Neural cell (in vitro differentiated cells): ENCODE results near the gene PHYHD1. TPM values are rescaled to one million over a fixed set of nuclear protein-coding genes. Genes with fewer than 3 reads are reported as not detected.

Experiments
- H2AFZ ChIP-seq: fragments of 200-600, 300-800 bp; sonication (generic), shearing (Covaris generic); 2 replicates; pipeline ENCODE4 v1.6.0; 2014; ENCODE audit warnings: low read depth, mild to moderate bottlenecking, antibody characterized with exemption, low read length, moderate library complexity
- H3F3A ChIP-seq: fragments of 200-600 bp; shearing (Covaris generic); 2 replicates; pipeline ENCODE4 v1.6.1; 2016; ENCODE audit warnings: mild to moderate bottlenecking, moderate library complexity, mixed read lengths, antibody characterized with exemption, low read length; ENCODE audit not compliant: insufficient read depth, poor library complexity, severe bottlenecking
- H3K27ac ChIP-seq: fragments of 200-600, 300-800 bp; sonication (generic), shearing (Covaris generic); 2 replicates; pipeline ENCODE4 v1.5.1; 2014; ENCODE audit warnings: mild to moderate bottlenecking, low read length, moderate library complexity
- H3K27me3 ChIP-seq: fragments of 300-800, 200-600 bp; sonication (generic), shearing (Covaris generic); 2 replicates; pipeline ENCODE4 v1.6.0; 2014; ENCODE audit warnings: mild to moderate bottlenecking, low read depth, low read length, moderate library complexity; ENCODE audit not compliant: insufficient read depth
- H3K36me3 ChIP-seq: fragments of 300-800, 200-600 bp; sonication (generic), shearing (Covaris generic); 2 replicates; pipeline ENCODE4 v1.5.1; 2014; ENCODE audit warnings: mild to moderate bottlenecking, antibody characterized with exemption, low read length, moderate library complexity; ENCODE audit not compliant: insufficient read depth
- H3K4me2 ChIP-seq: fragments of 300-800, 200-600 bp; sonication (generic), shearing (Covaris generic); 2 replicates; pipeline ENCODE4 v1.6.0; 2014; ENCODE audit warnings: mild to moderate bottlenecking, low read length
- H3K4me3 ChIP-seq: fragments of 300-800, 200-600 bp; sonication (generic), shearing (Covaris generic); 2 replicates; pipeline ENCODE4 v1.5.1; 2014; ENCODE audit warnings: mild to moderate bottlenecking, low read length, moderate library complexity
- H3K79me2 ChIP-seq: fragments of 200-600 bp; shearing (Covaris generic); replicated peaks from 2 replicates; pipeline ENCODE4 v1.6.0; 2014; ENCODE audit warnings: mild to moderate bottlenecking, low read length, moderate library complexity; ENCODE audit not compliant: insufficient read depth
- H3K9ac ChIP-seq: fragments of 300-800, 200-600 bp; sonication (generic), shearing (Covaris generic); 2 replicates; pipeline ENCODE4 v1.6.1; 2016; ENCODE audit warnings: mild to moderate bottlenecking, low read length, mixed read lengths
- H3K9me2 ChIP-seq: fragments of 200-600 bp; shearing (Covaris generic); 2 replicates; pipeline ENCODE4 v1.6.1; 2016; ENCODE audit warnings: mild to moderate bottlenecking, low read length, mixed read lengths; ENCODE audit not compliant: insufficient read depth
- H3K9me3 ChIP-seq: fragments of 200-600, 300-800 bp; sonication (generic), shearing (Covaris generic); 2 replicates; pipeline ENCODE4 v1.6.1; 2016; ENCODE audit warnings: mild to moderate bottlenecking, mixed run types, low read length, moderate library complexity, mixed read lengths
- H4K20me1 ChIP-seq: fragments of 200-600 bp; shearing (Covaris generic); 2 replicates; pipeline ENCODE4 v1.6.1; 2016; ENCODE audit warnings: mild to moderate bottlenecking, mixed run types; ENCODE audit not compliant: insufficient read depth
- EP300 ChIP-seq: fragments of 450-650 bp; conservative IDR thresholded peaks from 2 replicates; pipeline ENCODE4 v1.6.1; 2014; ENCODE audit warnings: antibody characterized with exemption, mild to moderate bottlenecking, moderate library complexity; ENCODE audit not compliant: poor library complexity, severe bottlenecking
- EZH2 ChIP-seq: fragments of 200-600, 300-800 bp; shearing (Covaris generic), sonication (generic); IDR thresholded peaks from 2 replicates; pipeline ENCODE4 v1.6.1; 2014; ENCODE audit warnings: antibody characterized with exemption, low read length, borderline replicate concordance, mild to moderate bottlenecking; ENCODE audit not compliant: insufficient read depth, poor library complexity, severe bottlenecking
- MXI1 ChIP-seq: fragments of 450-650 bp; conservative IDR thresholded peaks from 2 replicates; pipeline ENCODE4 v1.6.1; 2014; ENCODE audit warnings: antibody characterized with exemption, mild to moderate bottlenecking; ENCODE audit not compliant: poor library complexity, severe bottlenecking
- POLR2AphosphoS5 ChIP-seq: IDR thresholded peaks from 2 replicates; pipeline ENCODE4 v1.6.1; 2012
- RAD21 ChIP-seq: fragments of 450-650 bp; conservative IDR thresholded peaks from 2 replicates; pipeline ENCODE4 v1.6.1; 2014; ENCODE audit warnings: antibody characterized with exemption, mild to moderate bottlenecking, moderate library complexity
- SMC3 ChIP-seq: fragments of 450-650 bp; conservative IDR thresholded peaks from 2 replicates; pipeline ENCODE4 v1.6.1; 2014; ENCODE audit warnings: antibody characterized with exemption, mild to moderate bottlenecking, moderate library complexity; ENCODE audit not compliant: poor library complexity
- TAF1 ChIP-seq: IDR thresholded peaks from 2 replicates; pipeline ENCODE4 v1.6.1; 2012; ENCODE audit warnings: low read depth
- polyA plus RNA-seq: library from polyadenylated mRNA; depleted of rRNA; stranded (reverse); fragments of >200 nt; gene quantifications from 2 replicates; pipeline ENCODE4 v1.2.3, GENCODE V29; 2014
- TF ChIP-seq, protein P1 (sequence below): IDR thresholded peaks from 2 replicates; pipeline ENCODE4 v1.6.1; 2012; ENCODE audit warnings: borderline replicate concordance
- TF ChIP-seq, protein P2 (sequence below): fragments of 450-650 bp; IDR thresholded peaks from 2 replicates; pipeline ENCODE4 v1.5.1; 2014; ENCODE audit warnings: antibody characterized with exemption, mild to moderate bottlenecking, moderate library complexity; ENCODE audit not compliant: poor library complexity, severe bottlenecking

The PHYHD1 gene
- polyA plus RNA-seq, 1 donor from 2014 or later, result not detected

DNA sequence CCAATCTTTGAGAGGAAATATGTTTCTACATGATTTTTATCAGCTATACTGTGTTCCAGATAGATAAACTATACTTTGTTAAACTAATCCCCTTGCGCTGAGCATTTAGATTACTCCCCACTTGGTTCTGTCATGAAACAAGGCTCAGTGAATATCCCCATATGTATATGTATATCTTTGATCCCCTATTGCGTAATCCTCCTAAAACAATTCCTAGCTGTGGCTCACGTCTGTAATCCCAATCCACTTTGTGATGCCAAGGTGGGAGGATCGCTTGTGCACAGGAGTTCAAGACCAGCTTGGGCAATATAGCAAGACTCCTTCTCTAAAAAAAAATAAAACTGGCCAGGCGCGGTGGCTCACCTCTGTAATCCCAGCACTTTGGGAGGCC is 2.7 kb downstream of the PHYHD1 start:
- Histone ChIP-seq H3K27ac (no peak overlapping the region), H3K9me2 (no peaks in the 10 kb centered on the region), H3K9me3 (no peaks in the 10 kb centered on the region), H3K27me3 (no peaks in the 10 kb centered on the region), H4K20me1 (no peaks in the 10 kb centered on the region), H3K79me2 (no peaks in the 10 kb centered on the region), H3K4me3 (no peak overlapping the region), H2AFZ (no peak overlapping the region), H3K36me3 (no peaks in the 10 kb centered on the region), H3K4me2 (no peak overlapping the region), H3K9ac (no peak overlapping the region), H3F3A (no peaks in the 10 kb centered on the region)
- TF ChIP-seq, protein P1, sequence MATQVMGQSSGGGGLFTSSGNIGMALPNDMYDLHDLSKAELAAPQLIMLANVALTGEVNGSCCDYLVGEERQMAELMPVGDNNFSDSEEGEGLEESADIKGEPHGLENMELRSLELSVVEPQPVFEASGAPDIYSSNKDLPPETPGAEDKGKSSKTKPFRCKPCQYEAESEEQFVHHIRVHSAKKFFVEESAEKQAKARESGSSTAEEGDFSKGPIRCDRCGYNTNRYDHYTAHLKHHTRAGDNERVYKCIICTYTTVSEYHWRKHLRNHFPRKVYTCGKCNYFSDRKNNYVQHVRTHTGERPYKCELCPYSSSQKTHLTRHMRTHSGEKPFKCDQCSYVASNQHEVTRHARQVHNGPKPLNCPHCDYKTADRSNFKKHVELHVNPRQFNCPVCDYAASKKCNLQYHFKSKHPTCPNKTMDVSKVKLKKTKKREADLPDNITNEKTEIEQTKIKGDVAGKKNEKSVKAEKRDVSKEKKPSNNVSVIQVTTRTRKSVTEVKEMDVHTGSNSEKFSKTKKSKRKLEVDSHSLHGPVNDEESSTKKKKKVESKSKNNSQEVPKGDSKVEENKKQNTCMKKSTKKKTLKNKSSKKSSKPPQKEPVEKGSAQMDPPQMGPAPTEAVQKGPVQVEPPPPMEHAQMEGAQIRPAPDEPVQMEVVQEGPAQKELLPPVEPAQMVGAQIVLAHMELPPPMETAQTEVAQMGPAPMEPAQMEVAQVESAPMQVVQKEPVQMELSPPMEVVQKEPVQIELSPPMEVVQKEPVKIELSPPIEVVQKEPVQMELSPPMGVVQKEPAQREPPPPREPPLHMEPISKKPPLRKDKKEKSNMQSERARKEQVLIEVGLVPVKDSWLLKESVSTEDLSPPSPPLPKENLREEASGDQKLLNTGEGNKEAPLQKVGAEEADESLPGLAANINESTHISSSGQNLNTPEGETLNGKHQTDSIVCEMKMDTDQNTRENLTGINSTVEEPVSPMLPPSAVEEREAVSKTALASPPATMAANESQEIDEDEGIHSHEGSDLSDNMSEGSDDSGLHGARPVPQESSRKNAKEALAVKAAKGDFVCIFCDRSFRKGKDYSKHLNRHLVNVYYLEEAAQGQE, result no peak
- TF ChIP-seq EZH2 (no peak), SMC3 (no peak)

DNA sequence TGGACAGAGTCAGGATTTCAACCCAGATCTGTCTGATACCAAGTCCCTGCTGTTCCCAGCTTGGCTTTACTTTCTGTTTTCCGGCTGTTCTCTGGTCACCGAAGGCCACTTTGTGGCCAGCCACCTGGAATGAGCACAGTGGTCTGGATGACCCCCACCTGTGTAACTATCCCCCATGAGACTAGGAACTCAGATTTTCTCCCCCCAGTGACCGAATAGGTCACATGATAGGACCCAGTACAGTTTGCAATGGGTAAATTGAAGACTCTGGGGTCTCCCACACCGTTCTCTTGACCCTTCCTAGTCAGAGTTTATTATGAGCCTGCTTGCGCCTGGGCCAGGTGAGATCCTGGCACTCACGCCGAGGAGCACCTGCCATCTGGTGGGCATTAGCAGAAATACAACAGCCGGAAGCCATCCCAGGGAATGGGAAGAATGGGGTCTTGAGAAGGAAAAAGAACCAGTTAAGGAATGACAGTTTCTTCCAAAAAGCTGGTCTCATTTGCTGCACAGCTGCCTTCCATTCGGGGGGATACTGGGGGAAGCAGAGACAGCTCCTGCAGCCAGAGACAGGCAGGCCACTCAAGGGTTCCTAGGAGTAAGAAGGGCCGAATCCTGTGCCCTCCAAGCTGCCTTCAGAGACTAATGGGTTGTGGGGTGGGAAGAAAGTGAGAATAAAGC is 7.1 kb downstream of the PHYHD1 start:
- Histone ChIP-seq H3K27ac (no peak overlapping the region), H2AFZ (peak overlapping the region; percentile 41), H3K79me2 (no peaks in the 10 kb centered on the region), H3K9ac (no peak overlapping the region), H3K4me2 (no peak overlapping the region), H4K20me1 (no peaks in the 10 kb centered on the region), H3K4me3 (no peak overlapping the region), H3F3A (no peaks in the 10 kb centered on the region), H3K36me3 (no peaks in the 10 kb centered on the region), H3K9me3 (no peaks in the 10 kb centered on the region), H3K27me3 (no peaks in the 10 kb centered on the region), H3K9me2 (no peaks in the 10 kb centered on the region)
- TF ChIP-seq RAD21 (peak; percentile 87), MXI1 (no peak), TAF1 (no peak), EZH2 (no peak), POLR2AphosphoS5 (no peak), EP300 (no peak), SMC3 (peak; percentile 93)
- TF ChIP-seq, protein P2, sequence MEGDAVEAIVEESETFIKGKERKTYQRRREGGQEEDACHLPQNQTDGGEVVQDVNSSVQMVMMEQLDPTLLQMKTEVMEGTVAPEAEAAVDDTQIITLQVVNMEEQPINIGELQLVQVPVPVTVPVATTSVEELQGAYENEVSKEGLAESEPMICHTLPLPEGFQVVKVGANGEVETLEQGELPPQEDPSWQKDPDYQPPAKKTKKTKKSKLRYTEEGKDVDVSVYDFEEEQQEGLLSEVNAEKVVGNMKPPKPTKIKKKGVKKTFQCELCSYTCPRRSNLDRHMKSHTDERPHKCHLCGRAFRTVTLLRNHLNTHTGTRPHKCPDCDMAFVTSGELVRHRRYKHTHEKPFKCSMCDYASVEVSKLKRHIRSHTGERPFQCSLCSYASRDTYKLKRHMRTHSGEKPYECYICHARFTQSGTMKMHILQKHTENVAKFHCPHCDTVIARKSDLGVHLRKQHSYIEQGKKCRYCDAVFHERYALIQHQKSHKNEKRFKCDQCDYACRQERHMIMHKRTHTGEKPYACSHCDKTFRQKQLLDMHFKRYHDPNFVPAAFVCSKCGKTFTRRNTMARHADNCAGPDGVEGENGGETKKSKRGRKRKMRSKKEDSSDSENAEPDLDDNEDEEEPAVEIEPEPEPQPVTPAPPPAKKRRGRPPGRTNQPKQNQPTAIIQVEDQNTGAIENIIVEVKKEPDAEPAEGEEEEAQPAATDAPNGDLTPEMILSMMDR, result peak; percentile 90
- TF ChIP-seq, protein P1, result no peak
